ENCODE data around the gene SLC6A11. TPM values are rescaled to one million over a fixed set of nuclear protein-coding genes. Genes with fewer than 3 reads are reported as not detected.

The SLC6A11 gene
- total RNA-seq: not detected in 2 replicates

DNA sequence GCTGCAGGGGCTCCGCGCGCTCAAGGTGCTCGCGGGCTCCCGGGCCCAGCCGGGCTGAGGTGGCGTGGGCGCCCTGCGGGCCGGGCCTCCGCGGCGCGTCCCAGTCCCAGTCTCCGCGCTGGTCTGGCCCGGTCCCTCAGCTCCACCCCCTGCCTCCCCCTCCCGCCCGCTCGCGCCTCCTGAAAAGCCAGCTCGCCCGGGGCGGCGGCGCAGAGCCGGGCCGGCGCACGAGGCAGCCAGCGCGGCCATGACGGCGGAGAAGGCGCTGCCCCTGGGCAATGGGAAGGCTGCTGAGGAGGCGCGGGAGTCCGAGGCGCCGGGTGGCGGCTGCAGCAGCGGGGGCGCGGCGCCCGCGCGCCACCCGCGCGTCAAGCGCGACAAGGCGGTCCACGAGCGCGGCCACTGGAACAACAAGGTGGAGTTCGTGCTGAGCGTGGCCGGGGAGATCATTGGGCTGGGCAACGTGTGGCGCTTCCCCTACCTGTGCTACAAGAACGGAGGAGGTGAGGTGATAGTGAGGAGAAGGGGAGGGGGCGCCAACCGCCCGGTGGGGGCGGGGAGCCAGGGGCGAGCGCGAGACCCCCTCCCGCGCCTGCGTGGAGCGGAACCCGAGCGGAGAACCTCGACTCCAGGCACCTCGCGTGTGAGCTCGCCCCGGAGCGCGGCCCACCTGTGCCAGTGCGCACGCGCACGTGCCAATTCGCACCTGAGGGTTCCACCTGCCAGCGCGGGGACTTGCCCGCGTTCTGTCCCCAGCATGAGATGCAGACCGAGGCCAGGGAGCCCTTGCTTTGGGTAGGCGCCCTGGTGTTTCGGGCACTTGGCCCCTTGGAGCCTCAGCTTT is at the start of gene SLC6A11:
Gene SLC6A11, plus strand, starts transcription at position 210 of the 844 bp plus-strand sequence. Its CDS starts 38 bp downstream, at position 248.
- intact Hi-C loops (cut with micrococcal nuclease): no loop called here

DNA sequence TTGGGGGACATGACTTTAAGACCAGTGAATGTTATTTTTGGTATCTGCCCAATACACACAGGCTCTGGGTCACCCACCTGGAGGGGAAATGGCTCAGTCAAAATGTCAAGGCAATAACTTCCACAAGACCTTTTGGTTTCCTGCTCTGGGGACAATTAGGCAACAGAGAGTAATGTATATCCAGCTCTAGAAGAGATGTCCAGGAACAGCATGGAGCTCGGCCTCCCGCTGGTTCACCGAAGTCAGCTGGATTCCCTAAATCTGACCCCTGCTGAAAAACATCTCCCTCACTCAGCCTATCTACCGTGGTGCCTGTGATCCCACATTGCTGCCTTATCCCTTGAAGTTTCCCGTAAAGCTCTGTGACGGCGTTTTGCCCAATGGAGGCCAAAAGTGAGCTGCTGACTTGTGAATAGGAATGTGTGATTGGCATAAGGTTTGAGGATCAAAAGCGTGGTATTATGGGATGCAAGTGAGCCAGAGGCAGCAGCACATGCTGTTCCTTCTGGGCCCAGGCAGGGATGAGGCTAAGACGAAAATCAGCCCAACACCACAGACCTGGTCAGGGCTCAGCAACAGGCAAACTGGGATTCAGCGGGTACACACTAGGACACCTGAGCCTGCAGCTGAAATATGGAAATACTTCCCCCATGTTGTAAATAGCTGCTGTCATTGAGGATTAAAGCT is 47.2 kb upstream of the SLC6A11 start:
- intact Hi-C loops (cut with micrococcal nuclease): no loop called here

DNA sequence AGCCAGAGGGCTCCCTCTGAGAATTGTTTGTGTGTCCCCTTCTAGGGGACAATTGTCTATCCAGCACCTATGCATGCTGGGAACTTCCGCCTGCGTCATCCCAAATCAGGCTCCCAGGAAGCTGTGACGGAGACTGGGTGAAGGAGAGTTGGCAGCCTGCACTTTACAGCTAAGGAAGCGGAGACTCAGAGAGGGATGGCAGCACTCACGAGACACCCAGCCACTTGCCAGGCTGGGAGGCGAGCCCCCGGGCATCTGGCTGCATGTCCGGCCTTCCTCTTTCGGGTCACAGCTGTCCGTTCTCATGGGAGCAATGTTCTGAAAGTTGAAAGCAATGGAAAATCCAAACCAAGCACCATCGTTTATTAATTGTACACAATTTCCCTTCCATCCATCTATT is 45.5 kb upstream of the SLC6A11 start:
- intact Hi-C loops (cut with micrococcal nuclease): no loop called here

DNA sequence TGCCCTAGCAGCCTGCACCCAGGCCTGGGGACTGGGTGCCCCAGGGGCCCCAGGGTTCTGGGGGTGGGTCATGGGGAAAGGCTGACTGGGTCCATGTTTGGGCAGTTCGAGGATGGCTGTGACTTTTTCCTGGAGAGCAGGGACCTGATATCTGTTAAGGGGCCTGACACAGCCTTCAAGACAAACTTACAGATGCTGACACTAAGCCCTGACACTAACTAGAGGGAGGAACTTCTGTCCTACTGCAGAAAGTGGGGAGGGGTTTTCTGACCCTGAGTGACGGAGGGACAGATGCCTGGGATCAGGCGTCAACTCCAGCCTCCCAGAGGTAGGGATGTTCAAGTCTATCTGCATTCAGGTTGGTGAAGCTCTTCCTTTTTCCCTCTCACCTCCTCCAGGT is 45.0 kb upstream of the SLC6A11 start:
- intact Hi-C loops (cut with micrococcal nuclease): no loop called here

DNA sequence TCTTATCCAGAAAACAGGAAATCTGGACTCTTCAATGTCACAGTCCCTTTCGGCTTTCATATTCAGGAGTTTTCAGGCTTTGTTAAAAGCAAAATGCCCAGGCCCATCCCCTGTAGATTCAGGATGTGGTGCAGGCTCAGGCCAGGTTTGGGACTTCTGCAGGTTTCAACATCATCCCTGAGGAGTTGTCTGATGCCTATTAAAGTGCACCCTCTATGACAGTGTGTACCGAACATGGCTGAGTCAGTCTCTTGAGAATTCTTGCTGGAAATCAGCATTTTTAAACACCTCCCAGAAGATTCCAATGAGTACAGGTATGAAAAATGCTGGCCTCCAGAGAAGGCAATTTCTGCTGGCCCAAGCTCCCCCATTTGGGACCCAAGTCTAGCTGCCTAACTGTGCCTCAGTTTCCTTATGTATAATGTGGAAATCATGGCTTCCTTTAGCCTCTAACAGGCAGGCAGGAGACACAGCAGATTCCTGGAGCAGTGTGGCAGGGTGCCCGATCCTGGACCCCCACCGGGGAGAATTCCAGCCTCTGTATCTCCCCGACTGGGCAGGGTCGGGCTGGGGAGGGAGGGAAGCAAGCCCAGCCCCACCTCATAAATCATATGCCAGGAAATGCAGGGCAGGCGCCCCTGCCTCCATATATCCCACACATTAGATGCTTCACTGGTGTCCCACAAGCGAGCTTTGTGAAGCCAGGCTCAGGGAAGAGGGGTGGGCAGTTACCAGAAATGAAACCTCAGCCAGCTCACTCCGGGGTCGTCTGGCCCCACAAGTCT is 44.4 kb upstream of the SLC6A11 start:
- intact Hi-C loops (cut with micrococcal nuclease): no loop called here

DNA sequence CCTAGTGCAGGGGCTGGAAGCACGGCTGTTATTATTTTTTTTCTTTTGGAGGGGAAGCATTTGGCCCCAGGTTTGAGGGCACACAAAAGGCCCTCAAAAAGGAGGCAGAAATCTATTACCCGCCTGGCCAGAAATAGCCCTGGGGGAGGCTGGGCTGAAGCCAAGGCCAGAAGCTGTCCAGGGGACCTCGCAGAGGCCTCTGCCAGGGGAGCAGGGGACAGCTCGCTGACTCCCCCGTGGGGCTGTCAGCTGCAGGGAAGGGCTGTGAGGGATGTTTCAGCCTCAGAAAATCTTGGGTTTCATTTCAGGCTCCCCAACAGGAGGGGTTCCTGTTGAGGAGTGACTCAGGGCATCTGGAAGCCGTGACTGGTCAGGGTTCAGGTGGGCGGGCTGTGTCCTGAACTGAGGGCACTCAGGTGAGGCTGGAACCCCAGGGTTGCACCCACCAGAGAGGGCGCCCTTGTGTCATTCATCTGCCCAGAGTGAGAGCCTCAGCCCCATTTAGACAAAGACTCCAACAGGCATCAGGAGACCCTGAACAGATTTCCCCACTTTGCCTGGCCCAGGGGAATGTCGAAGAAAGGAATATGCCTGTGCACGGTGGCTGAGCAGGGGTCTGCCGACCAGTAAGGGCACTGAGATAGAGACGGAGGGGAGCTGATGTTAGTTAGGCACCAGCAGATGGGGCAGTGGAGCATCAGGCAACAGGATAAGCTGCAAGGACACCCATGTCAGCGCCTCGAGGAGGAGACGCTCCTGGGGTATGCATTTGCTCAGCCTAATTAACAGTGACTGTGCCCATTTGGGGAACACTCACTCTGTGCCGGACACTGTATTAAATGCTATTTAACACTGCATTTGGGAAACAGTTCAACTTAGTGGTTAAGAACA is 43.5 kb upstream of the SLC6A11 start:
- intact Hi-C loops (cut with micrococcal nuclease): no loop called here

DNA sequence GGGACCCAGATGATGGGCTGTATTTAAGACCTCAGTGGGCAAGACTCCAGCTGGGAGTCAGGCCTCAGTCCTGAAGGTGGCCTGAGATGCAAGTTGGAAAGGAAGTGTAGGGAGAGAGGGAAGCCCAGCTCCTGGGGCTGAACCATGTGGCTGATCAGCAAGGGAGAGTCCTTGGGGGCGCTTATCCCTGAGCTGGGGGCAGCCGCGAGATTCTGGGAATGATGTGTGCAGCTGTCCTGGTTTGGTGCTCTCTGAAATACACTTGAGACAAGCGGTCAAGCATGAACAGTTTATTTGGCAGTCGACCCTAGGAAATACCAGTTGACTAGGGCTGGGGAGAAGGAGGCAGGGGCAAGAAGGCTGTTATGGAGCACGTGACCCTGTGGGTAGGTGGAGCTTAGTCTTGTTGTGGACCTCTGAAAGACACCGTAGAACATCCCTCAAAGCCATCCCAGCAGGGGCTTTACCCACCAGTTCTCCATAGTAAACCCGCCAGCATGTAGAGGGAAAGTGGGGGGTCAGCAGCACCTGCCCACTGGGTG is 41.8 kb upstream of the SLC6A11 start:
- intact Hi-C loops (cut with micrococcal nuclease): no loop called here

DNA sequence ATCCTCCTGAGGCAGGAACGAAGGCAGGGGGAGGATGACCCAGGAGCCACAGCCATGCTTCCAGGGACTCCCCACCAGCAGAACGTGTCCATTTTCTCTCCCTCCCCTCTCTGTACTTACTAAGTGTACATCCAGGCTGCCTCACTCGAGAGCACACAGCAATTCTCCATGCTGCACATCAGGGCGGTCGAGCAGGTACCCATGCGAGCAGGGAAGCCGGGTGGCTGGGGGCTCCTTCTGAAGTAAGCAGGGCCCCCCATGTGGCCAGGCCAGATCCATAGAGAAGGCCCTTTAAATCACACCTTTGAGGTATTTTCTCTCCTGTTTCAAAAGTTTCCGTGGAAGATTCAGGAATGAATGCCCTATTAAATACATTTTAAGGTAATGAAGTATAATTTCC is 41.2 kb upstream of the SLC6A11 start:
- intact Hi-C loops (cut with micrococcal nuclease): no loop called here

DNA sequence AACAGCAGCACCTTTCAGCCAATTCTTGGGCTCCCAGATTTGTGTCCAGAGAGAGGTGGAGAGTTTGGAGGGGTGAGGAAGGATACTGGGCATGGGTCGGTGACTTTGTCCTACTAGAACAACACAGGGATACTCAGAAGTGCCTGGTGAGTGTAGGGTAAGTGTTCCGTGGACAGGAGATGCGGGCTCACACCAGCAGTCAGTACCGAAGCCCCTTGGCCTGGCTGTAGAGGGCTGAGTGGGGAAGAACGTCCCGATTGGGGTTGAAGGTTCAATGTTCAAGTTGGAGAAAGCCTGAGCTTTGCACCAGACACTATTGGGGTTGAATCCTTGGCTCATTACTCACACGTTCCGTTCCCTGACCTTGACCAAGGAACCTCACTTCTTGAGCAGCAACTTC is 40.8 kb upstream of the SLC6A11 start:
- intact Hi-C loops (cut with micrococcal nuclease): no loop called here

DNA sequence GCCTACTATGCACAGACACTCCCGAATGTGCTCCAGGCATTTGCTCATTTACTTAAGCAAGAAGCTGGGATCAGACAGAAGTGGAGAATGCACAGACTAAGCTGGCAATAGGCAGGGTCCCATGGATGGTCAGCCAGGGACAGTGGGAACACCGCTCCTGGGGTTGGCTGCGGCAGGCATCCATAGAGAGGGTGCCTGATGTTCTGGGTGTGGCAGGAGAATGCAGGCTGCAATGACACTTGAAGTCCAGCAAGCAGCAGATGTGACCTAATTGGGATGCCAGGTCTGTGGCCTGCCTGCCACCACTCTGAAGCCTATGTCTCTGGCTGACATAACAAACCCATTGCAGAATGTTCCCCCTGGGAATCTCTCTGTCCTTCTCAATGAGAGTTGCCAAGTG is 40.2 kb upstream of the SLC6A11 start:
- intact Hi-C loops (cut with micrococcal nuclease): no loop called here

DNA sequence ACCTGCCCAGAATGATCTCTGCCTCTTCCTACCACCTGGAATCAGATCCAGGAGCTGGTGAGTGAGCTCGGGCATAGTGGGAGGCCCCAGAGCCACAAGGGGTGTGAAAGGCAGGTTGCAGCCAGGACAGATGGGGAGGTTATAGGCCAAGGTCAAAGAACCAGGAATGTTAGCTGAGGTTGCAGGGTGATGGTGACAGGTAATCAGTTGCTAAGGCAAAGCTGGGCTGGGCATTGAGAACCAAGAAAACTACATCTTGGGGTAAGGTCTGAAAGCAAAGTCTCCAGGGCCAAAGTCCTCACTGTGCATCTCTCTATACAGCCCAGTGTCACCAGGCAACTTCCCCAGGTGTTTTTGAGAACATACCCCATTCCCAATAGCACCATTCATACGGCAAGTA is 38.4 kb upstream of the SLC6A11 start:
- intact Hi-C loops (cut with micrococcal nuclease): no loop called here

DNA sequence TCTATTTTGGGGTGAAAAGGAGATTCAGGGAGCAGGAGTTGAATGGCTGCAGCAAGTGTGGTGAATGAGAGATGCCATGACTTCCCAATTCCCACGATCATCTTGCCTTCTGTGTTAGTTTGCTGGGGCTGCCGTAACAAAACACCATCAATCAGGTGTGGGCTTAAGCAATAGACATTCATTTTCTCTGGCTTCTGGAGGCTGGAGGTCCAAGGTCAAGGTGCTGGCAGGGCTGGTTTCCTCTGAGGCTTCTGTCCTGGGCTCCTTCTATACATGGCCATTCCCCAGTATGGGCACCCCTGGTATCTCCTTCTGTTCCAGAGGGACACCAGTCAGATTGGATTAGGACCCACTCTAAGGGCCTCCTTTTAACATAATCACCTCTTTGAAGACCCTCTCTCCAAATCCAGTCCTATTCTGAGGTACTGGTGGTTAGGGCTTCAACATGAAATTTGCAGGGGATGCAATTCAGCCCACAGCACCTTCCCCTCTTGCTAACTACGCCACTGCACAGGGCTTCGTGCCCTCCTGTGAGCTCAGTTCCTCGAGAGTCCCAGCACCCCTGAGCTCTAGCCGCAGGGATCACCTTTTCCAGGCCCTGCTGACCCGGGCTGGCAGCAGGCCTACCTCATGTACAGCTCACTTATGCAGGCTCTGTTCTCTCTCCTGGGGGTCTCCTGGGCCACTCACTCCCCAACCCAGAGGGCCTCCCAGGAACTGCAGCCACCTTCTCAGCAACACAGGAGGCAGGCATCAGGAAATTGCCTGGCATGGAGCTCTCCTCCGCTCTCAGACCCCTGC is 37.3 kb upstream of the SLC6A11 start:
- intact Hi-C loops (cut with micrococcal nuclease): no loop called here

DNA sequence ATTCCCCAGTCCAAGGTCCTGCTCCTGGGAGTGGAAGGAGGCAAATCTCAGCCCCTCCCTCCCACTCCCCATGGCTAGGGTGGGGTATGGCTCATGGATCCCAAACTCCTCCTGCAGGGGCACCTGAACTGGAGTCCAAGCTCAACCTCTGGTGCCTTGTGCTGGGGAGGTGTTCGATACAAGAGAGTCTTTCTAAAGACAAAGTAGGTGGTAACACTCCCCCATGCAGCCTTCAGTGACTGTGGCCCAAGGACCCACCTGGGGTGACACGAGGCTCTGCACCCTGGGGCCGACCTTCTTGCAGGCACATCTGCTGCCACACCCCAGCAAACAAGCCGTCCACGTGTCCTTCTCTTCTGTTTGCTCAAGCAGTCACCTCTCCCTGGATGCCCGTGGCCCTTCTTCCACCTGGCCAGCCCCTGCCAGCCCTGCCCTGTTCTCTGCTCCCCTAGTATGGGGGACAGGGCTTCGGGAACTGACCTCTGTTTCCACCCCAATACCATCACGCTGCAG is 36.7 kb upstream of the SLC6A11 start:
- intact Hi-C loops (cut with micrococcal nuclease): no loop called here

DNA sequence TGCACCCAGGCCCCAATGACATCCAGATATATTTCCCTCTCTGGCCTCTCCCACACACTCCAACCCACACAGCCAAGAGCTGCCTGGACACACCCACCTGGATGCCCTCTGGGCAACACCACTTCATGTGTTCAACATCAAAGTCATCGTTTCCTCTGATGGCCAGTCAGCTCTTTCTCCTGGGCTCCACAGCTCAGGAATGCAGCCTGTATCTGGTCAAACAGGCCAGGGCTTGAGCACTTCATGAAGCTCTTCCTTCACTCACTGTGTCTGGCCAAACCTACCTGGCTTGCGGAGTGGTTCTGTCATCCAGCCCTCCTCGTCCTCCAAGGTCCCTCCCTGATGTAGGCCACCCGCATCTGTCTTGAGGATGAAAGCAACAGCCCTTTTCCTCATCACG is 35.8 kb upstream of the SLC6A11 start:
- intact Hi-C loops (cut with micrococcal nuclease): no loop called here

DNA sequence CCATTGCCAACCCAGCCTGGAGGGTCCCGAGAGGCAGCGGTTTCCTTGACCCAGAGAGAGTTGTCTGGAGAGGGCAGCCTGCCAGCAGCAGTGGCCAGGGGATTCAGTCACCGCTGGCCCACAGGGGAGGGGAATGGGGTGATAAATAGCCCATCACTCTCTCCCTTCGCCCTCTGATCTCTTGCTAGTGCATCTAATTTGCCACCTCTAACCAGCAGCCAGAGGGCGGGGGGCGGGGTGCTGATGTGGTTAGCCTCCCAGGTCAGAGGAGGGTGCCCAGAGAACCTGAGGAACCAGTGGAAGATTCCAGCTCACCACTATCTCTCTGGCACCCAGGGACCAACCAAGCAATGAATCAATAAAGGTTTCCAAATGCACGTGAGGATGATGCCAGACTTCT is 35.1 kb upstream of the SLC6A11 start:
- intact Hi-C loops (cut with micrococcal nuclease): no loop called here

DNA sequence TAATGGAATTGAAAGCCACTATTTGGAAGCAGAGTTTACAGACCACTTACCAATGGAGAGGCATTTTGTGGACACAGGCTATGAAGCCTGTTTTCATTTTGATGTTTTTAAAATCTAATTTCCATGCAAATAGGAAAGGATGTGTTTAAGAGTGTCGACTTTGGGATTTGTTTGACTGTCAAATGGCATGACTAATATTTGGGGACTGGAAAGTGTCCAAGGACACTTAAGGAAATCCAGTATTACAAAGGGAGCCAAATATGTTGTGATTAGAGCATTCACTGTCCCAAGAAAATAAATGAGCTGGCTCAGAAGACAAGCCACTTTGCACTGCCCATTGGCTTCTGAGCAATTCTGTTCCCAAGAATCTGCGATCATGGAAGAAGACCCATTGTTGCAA is 34.0 kb upstream of the SLC6A11 start:
- intact Hi-C loops (cut with micrococcal nuclease): no loop called here

DNA sequence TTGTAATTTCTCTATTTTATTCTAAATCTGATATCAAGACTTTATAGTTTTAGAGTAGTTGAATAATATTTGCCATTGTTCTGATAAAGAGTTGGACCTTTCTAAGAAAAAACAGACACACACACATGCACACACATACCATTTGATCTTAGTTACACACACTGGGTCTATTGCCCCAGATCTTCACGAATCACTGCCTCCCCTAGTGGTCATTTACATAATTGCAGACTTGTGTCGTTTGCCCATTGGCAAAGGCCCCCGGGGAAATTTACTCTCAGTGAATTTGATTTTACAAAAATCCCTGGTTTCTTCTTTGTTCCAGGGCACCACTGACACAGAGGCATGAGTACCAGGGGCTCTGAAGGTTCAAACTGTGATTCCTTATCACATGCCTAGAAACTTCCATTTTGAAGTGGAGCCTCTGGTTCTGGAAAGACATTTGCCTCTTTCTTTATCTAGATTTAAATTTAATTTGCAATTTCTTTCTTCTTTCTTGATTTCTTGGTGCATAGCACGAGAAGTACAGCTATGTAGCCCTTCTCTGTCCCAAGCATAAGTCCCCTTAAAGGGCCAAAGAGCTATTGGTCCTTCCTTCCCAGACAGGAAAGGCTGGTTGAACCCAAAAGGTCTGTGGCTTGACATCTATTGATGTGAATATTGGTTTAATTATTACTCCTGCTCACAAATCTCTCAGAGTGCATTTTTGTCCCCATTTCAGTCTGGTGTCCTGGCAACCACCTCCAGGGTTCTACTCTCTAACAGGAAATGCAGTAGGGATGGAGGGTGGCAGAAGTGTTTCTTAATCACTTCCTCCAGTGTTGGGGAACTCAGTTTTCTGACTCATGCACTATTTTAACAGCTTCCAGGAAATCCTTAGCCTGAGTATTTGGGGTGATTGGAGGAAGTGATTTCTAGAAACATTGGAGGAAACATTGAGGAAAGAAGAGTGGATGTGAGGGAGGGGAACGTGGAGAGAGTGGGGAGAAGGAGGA is 32.4 kb upstream of the SLC6A11 start:
- intact Hi-C loops (cut with micrococcal nuclease): loop anchor here (1.0 kb wide), 1 partner anchor 25 kb away; no protein-coding TSS in a partner anchor

DNA sequence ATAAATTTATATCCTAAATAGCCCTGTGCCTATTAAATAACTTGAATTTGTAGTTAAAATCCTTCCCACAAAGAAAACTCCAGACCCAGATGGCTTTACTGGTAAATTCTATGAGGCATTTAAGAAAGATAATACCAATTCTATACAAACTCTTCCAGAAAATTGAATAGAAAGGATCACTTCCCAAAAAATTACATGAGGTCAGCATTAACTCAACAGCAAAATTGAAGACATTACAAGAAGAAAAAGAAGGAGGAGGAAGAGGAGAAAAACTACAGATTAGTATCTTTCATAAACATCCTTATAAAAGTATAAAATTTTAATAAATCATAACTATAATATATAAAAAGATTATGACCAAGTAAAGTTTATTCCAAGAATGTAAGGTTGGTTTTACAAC is 29.4 kb upstream of the SLC6A11 start:
- intact Hi-C loops (cut with micrococcal nuclease): no loop called here
